HL-60/S4 treated with retinoic acid at 250 ng/mL for 4 days and 3 days (cell line): ENCODE results near the gene VSTM4.

Experiments used
- in situ Hi-C: fragments of 300-500 bp; cut with MboI; formaldehyde crosslinking; loops from 2 replicates; pipeline ENCODE4 v1.7.0; 2022; ENCODE audit warnings: low sequenced_read_pairs

VSTM4 gene

GRCh38 chr10:48978318-48978717 lies 137.0 kb downstream of the VSTM4 start:
- in situ Hi-C loops: loop anchor here (25.0 kb wide), 1 partner anchor 534 kb away; no protein-coding TSS in a partner anchor

GRCh38 chr10:48976196-48976595 lies 139.1 kb downstream of the VSTM4 start:
- in situ Hi-C loops: loop anchor here (25.0 kb wide), 1 partner anchor 536 kb away; no protein-coding TSS in a partner anchor

GRCh38 chr10:48974510-48975156 lies 140.7 kb downstream of the VSTM4 start:
- in situ Hi-C loops: loop anchor here (25.0 kb wide), 1 partner anchor 538 kb away; no protein-coding TSS in a partner anchor

DNA sequence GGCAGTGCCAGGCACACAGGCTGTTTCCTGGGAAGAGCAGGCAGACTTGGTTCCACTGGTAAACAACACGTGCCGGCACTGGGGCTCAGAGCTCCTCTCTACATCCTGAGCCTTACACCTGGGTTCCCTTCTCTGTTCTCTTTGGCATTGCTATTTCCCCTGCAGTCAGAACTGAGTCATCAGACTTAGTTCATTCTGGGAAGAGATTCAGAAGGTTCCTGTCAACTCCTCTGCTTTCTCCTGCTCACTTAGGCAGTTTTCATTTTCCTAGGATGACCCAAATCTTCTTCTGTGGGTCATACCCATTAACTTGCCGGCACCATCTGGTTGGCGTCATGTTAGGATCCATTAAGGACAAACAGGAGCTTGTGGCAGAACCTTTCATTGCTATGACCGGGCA lies 142.3 kb downstream of the VSTM4 start:
- in situ Hi-C loops: no loop called here

- in situ Hi-C loops: no loop called here
Observed at GRCh38 chr10:48970654-48971053, 144.7 kb downstream of the VSTM4 start.

DNA sequence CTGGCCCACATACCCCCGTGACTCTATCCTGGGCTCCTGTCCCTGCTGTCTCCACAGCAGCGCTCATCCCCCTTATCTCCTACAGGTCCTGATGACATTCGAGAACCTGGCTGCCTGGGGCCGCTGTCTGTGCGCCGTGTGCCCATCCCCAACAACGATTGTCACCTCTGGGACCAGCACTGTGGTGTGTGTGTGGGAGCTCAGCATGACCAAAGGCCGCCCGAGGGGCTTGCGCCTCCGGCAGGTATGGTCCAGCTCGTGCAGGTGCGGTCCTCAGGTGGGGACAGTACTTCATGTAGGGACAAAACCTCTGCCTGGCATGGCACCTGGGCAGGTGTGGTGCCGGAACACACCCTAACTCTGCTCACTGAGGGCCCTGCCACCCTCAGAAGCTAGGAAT lies 145.3 kb downstream of the VSTM4 start:
- in situ Hi-C loops: no loop called here

DNA sequence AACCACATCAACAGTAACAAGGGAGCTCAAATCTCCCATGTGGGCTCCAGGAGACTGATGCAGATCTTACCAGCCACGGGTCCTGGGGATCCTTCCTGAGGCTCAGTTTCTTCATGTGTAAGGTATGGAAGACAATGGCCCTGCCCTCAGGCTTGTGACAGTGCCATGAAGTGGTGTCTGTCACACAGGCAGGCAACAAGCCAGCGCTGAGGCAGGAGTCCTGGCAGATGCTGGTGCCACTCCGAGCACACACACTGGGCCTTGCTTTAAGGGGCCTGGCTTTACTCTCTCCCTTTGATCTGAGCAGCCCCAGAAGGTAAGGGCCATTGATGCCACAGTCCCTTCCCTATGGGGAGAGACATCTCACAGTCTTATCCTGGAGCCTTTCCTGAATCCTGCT lies 147.3 kb downstream of the VSTM4 start:
- in situ Hi-C loops: no loop called here

GRCh38 chr10:48965460-48965859 lies 149.9 kb downstream of the VSTM4 start:
- in situ Hi-C loops: no loop called here
